Peyer's patch (tissue), 4 donors: Measurements from ENCODE around the gene PTEN.
A peak's percentile ranks its signal among the peaks of the same experiment; 100 is the strongest.

ENCODE experiments used
- POLR2A ChIP-seq, 2 donors: fragments of 450-650 bp; IDR thresholded peaks; one replicate each; pipeline ENCODE4 v1.5.1; 2017; ENCODE audit warnings: antibody characterized with exemption in 2 of 2, mild to moderate bottlenecking in 2 of 2, moderate library complexity in 2 of 2
- TF ChIP-seq, protein P1 (sequence below), 6 experiments: fragments of 450-650 bp in 4 of 6; fragments of 200-600 bp in 2 of 6; sonication (generic) in 1 of 6; IDR thresholded peaks; one replicate each; pipeline ENCODE4 v1.5.1; 2017 to 2019; ENCODE audit warnings: antibody characterized with exemption in 6 of 6, mild to moderate bottlenecking in 3 of 6, moderate library complexity in 1 of 6

DNA sequence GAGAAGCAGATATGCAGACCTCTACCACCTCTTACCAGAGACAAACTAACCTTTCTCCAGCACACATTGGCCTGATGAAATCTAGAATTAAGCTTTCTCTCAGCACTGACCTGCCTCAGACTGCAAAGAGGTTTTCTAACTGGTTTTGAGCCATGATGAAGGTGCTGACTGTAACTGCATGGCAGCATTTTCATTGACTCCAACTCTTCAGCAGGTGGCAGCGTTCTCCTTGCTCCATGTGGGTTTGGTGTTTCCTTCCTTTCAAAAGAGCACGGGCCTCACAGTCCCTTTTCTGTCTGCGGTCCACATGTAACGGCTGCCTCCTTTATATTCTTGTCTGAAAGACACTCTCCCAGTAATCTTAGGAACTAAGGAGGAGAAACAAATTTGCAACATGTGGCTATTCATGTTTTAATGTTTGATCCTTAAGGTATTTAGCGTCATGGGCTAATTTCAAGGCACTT, 12.7 kb upstream of the PTEN start:
- TF ChIP-seq, protein P1, sequence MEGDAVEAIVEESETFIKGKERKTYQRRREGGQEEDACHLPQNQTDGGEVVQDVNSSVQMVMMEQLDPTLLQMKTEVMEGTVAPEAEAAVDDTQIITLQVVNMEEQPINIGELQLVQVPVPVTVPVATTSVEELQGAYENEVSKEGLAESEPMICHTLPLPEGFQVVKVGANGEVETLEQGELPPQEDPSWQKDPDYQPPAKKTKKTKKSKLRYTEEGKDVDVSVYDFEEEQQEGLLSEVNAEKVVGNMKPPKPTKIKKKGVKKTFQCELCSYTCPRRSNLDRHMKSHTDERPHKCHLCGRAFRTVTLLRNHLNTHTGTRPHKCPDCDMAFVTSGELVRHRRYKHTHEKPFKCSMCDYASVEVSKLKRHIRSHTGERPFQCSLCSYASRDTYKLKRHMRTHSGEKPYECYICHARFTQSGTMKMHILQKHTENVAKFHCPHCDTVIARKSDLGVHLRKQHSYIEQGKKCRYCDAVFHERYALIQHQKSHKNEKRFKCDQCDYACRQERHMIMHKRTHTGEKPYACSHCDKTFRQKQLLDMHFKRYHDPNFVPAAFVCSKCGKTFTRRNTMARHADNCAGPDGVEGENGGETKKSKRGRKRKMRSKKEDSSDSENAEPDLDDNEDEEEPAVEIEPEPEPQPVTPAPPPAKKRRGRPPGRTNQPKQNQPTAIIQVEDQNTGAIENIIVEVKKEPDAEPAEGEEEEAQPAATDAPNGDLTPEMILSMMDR (IDR thresholded peaks at IDR 0.05) = peak; percentile 24 to 78 (median 66)
- TF ChIP-seq POLR2A (IDR thresholded peaks at IDR 0.05) = no peak
